GM12873 (cell line): ENCODE data around the gene GAB3.

Experiments
- TF ChIP-seq, protein P1 (sequence below): IDR thresholded peaks from 2 replicates; pipeline ENCODE4 v1.5.1; 2012; ENCODE audit warnings: low read depth, mild to moderate bottlenecking, moderate library complexity, low read length, control low read depth; ENCODE audit not compliant: insufficient read depth; ENCODE audit errors: missing control alignments

GAB3 gene

GRCh38 chrX:154750301-154751202 is at the start of gene GAB3:
Gene GAB3 (minus strand): TSS chrX:154751077. CDS start chrX:154751025, 52 bp downstream.
- TF ChIP-seq, protein P1, sequence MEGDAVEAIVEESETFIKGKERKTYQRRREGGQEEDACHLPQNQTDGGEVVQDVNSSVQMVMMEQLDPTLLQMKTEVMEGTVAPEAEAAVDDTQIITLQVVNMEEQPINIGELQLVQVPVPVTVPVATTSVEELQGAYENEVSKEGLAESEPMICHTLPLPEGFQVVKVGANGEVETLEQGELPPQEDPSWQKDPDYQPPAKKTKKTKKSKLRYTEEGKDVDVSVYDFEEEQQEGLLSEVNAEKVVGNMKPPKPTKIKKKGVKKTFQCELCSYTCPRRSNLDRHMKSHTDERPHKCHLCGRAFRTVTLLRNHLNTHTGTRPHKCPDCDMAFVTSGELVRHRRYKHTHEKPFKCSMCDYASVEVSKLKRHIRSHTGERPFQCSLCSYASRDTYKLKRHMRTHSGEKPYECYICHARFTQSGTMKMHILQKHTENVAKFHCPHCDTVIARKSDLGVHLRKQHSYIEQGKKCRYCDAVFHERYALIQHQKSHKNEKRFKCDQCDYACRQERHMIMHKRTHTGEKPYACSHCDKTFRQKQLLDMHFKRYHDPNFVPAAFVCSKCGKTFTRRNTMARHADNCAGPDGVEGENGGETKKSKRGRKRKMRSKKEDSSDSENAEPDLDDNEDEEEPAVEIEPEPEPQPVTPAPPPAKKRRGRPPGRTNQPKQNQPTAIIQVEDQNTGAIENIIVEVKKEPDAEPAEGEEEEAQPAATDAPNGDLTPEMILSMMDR: no peak

GRCh38 chrX:154799556-154800348 is 48.9 kb upstream of the GAB3 start:
- TF ChIP-seq, protein P1: no peak

DNA sequence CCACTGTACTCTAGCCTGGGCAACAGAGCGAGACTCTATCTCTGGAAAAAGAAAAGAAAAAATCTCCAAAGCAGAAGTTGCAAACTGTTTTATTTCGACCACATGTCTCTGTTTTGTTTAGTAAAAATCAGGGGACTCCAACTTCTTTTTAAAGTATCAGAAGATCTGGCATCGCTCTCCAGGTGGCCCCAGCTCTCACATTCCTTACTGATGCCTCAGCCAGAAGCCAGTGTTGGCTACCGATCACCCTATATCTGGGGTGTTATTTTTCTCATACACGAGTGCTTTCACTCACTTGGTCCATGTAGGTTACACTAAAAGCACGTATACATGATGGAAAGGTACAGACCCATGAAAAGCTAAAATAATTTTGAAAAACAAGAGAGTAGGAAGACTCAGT is 46.1 kb upstream of the GAB3 start:
- TF ChIP-seq, protein P1: no peak

- TF ChIP-seq, protein P1: no peak
Measured at GRCh38 chrX:154795016-154795415, 44.1 kb upstream of the GAB3 start.

DNA sequence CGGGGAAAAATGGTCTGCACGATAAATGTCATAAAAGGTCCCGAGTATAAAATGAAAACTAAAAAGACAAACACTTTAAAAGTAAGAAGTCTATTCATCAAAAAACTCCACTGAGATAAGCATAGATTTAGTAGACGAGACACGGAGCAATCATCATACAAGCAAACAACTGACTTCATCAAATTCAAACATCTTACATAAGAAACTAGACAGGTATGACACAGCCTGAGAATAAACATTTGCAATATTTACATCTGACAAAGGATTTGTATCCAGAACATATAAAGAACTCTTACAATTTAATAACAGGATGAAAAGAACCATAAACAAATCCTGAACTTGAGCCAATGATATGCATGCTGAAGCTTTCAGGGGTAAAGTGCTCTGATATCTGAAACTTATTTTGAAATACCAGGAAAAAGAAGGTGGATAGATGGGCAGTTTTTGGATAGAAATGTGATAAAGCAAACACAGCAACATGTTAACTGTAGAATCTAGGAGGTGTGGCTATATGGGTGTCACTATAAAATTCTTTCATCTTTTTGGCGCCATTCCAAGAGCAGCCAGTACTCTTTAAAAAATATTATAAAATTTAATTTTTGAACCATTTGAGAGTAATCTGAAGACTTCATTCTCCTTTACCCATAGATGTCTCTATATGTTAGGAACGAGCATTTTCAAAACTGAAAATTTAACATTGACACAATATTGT is 42.4 kb upstream of the GAB3 start:
- TF ChIP-seq, protein P1: no peak

DNA sequence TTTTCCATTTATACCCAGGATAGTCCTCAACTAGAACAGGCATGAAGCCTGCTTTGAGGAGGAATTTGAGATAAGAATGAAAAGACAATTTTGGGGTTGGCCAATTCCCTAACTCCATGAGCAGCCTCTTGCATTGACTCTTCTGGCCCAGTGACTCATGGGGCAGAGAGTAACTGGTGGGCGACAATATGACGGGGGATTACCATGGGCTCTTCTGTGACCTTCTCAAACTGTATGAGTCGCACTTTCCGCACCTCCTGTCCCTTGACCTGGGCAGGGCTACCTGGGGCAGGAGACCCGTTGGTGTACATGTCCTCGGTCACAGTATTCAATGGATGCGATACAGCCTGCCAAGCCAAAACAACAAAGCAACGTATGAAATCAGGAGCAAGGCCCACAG is 41.1 kb upstream of the GAB3 start:
- TF ChIP-seq, protein P1: no peak

DNA sequence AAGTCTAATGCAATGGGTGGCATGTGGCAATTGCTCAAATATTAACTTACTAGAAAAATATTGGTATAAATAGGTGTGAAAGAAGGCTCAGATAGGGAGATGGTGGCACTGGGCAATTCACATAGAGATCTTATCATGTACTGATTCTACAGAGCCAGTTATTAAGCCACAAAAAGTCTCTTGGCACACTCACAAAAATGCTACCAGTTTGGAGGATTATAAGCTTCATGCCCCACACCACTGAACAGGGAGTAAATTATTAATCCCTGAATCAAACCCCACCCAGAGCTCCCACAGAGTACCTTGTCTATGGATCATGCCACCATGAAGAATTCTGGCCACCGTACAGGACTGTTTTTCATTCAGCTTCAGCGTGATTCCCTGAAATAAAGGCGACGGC is 40.6 kb upstream of the GAB3 start:
- TF ChIP-seq, protein P1: no peak
